Central memory CD4-positive, alpha-beta T cell (primary cell): Measurements from ENCODE around the gene PTPN3.

Source experiments
- DNase-seq: peaks from one replicate; pipeline ENCODE4 v3.0.0; 2022

PTPN3 gene

GRCh38 chr9:109500421-109500974 lies 2.4 kb upstream of the PTPN3 start:
- DNase-seq, result no peak

GRCh38 chr9:109499631-109500410 lies 1.7 kb upstream of the PTPN3 start:
- no peak for DNase-seq

GRCh38 chr9:109499093-109499630 lies 1.1 kb upstream of the PTPN3 start:
- no peak for DNase-seq

DNA sequence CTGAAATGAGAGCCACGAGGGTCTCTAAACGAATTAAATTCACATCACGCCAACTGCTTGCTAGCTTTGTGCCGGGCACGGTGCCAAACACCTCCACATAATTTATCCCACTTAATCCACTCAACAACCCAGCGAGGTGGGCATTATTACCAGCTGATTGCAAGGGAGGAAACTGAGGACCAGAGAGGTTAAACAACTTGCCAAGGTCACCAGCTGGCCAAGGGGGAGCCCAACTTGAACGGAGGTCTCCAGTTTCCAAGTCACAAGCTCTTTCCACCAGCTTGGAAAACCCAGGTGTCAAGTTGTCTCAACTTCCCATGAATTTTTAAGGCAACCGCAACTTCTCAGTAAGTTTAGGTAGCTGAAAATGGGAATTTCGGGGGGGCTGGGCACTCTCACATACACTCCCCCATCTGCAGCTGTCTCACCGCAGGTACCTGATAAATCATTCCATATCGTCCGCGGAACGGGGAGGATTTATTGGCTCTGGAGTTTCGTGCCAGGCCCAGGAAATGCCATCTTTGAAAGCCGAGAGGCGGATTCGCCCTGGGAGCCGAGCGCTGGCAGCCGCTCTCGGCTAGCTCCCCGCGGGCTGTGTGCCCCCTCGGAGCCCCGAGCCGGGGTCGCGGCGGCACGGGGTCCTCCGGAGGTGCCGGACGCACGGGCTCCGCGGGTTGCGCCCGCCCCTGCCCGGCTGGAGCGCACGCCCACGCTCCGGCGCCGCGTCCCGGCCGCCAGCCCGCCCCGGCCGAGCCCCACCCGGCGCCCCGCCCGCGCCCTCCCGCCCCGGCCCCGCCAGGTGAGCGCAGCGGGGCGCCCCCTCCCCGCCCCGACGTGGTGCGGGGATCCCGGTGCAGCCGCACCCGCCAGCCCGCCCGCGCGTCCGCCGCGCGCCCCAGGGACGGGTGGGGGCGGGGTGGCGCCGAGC lies 617 bp downstream of the PTPN3 start:
- no peak for DNase-seq

- no peak for DNase-seq
These were observed 1.3 kb downstream of the PTPN3 start for GRCh38 chr9:109496841-109497225.

- DNase-seq, result no peak
These were observed 1.9 kb downstream of the PTPN3 start for GRCh38 chr9:109496218-109496617.

GRCh38 chr9:109493648-109494047 lies 4.5 kb downstream of the PTPN3 start:
- DNase-seq, result no peak

DNA sequence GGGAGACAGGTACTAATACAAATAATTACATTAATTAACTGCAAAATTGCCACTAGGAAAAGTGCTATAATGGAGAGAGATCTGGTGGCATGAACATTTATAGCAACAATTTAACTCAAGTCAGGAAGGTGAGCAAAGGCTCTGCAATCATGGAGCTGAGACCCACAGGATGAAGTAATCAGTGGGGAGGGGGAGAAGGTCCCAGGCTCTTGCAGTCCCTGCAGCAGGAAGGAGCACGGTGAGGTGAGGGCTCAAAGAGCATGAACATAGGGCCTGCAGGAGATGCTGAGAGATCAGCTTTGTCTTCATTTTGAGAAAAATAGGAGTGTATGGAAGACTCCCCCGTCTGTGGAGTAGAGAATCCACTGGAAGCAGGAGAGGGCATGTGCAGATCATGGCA lies 6.5 kb downstream of the PTPN3 start:
- no peak for DNase-seq

DNA sequence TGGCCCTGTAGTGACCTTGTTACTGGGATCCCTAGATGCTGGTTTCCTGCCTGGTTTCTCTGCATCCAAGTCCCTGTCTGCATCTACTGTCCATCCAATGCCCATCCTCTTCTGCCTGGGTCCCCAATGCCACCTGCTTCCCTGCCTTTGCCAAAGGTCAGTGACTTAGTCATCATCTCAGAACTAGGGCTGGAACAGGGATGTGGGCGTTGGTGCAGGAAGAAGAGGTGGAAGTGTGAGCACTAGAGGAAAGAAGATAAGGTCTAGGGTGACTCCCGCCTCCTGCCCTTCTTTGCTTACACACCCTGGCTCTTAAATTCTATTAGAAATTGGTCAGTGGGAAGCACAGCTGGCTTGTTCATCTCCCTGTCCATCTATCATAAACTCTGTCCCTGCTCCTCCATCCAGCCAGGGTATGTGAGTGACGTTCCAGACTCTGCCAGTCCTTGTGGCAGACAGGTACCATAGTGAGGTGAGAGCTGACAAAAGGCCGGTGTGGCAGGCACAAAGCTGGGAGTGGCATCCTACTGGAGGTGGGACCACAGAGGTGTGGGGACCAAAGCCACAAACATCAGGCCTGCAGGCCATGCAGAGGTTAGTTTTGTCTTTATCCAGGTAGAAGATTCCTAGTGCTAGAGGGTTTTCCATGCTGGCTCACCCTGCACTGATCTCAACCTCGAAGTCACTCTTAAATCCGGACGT lies 9.2 kb downstream of the PTPN3 start:
- no peak for DNase-seq

- DNase-seq, result no peak
These were observed 9.8 kb downstream of the PTPN3 start for GRCh38 chr9:109488351-109488750.

DNA sequence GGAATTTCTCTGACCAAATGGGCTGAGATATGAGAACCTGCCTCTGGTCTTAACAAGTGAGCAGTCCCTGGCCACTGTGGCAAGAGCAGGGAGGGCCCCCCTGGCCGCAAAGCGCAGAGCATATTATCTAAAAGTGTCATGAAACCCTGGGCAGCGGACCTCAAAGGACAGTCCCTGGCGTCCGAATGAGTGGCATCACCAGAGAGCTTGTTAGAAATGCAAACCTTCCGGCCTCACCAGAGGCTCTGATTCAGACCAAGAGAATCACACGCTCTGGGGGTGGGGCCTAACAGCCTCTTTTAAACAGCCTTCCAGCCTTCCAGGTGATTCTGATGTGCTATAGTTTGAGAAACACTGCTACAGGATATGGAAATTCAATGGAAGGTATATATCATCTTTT lies 10.9 kb downstream of the PTPN3 start:
- no peak for DNase-seq

- no peak for DNase-seq
These were observed 14.2 kb downstream of the PTPN3 start for GRCh38 chr9:109483744-109484429.

DNA sequence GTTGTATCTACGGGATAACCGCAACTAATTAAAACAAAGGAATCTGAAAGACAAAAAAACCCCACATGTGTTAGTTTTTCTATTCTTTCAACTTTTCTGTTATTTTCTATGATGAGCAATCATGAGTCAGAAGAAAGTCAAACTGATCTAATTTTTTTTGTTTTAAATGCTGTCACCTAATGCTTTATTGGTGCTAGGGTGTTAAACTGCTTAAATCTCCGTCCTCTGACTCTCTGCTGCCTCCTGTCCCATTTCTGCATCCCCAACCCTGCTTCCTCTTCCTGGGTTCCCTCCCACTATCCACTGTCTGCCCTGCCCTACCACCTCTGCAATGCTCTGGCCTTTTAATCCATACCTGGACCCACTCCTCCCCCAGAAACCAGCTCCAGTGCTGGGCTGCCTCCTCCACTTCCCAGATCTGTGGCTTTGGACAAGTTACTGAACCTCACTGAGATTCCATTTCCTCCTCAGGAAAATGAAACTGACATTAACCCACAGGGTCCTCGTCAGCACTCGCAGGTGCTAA lies 15.7 kb downstream of the PTPN3 start:
- DNase-seq, result no peak

DNA sequence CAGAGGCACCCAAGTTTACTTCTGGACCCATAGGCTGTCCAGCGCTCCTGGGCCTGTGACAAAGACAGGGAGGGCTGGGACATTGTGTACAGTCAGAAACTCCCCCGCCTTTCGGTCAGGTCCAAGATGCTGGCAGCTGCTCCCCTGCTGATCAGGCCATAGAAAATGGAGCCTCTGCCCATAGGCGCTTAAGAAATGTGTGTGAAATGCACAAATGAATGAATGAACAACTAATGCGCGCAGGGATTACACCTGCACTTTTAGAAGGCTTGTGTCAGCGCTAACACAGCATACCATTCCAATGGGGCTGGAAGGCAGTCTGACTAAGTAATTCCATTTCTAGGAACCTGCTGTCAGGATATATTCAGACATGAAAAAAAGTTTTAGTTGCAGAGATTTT lies 16.3 kb downstream of the PTPN3 start:
- no peak for DNase-seq

DNA sequence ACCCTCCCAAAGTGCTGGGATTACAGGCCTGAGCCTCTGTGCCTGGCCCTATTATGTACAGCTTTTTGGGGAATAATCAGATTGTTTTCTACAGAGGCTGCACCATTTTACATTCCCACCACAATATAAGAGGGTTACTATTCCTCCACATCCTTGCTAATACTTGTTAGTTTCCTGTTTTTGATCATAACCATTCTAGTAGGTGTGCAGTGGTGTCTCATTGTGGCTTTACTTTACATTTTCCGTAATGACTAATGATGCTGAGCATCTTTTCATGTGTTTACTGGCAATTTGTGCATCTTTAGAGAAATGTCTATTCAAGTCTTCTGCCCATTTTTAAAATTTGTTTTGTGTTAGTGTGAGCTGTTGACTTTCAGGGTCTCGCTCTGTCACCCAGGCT lies 18.3 kb downstream of the PTPN3 start:
- DNase-seq, result no peak

DNA sequence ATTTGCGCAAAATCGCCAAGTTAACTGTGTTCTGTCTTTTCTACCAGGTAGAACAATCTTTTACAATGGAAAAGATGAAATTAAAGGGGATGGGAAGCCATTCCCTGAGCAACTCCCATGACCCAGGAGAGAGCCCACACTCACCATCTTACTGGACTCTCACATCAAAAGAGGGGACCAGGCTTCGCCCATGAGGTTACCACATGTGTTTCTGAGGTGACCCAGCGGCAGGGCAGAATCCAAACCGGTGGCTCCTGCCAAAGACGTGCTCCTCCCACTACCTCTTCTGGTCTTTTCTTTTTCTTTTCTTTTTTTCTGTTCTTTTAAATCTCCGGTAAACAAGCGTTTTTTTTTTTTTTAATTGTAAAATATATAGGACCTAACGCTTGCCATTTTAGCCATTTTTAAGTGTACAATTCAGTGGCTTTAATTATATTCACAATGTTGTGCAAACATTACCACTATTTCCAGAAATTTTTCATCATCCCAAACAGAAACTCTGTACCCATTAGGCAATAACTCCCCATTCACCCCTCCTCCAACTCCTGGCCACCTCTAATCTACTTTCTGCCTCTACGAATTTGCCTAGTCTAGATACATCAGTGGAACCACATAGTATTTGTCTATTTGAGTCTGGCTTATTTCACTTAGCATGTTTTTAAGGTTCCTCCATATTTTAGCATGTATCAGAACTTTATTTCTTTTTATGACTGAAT lies 19.3 kb downstream of the PTPN3 start:
- DNase-seq, result no peak

DNA sequence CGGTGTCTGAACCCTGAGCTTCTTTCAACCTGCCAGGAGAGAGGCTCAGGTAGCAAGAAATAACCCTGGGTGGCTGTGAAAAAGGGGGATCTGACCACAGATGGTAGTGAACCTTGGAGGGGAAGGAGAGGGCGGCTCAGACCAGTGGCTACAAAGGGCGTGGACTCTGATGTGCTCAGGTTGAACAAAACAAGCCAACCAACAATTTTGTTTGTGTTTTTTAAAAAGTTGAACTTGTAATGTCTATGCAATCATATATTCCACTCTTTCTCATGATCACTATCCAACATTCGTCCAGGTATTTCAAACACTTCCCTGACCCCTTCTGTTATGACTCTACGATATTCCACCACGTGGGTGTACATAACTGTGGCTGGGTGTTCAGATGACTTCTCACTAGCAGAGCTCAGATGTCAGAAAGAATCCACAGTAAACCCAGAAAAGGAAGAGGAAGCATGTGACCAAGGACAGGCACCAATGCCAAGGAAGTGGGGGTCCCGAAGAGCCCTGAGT lies 20.0 kb downstream of the PTPN3 start:
- DNase-seq, result no peak

DNA sequence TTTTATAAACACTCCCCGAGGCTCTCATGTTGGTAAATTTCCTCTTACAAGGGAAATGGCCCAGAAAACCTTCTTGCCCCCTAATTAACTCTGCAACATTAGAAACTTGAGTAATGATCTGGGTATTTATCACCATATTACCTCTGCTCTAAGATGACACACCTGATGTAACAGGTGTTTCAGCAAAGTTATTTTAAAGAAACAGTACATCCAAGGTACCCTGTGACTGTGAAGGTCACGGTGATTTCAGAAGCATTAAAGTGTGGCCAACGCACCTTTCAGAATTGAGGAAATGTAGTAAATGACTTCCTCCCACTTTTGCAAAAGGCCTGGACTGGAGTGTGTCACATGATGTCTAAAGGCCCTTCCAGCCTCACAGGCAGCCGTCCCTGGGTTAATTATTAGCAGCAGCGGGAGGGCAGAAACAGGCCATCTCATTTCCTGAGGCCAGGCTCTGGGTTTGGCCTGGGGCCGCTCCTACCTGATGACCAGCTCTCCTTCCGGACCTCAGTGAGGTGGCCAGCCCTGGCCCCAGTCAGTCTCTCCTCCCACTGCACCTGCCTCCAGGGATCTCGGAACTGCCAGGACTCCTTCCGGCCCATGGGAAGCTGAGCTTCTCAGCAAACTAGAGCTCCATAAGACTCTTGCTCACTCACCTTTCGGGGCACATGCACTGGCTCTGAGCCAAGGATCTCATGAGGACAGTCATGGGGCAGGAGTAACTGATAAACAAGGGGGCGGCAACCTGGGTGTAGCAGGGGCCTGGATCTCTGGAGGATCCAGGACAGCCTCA lies 20.7 kb downstream of the PTPN3 start:
- no peak for DNase-seq

GRCh38 chr9:109476642-109477257 lies 21.4 kb downstream of the PTPN3 start:
- DNase-seq, result no peak

DNA sequence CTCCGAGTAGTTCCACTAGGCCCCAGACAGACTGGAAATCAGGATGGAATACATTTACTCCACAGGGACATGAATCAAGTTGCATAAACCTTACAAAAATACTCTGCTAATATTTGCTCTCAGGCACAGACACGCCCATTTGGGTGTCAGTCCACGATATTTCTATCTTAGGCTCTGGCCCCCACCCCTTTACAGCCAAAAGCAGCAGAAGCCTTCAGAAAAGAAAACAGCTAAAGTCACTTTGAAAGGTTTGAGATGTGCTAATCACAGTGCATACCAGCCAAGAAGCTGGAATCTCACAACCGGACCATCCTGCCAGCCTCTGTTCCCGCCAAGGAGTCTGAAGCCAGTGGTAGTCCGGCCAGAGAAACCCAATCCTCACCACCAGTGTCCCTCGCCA lies 22.6 kb downstream of the PTPN3 start:
- DNase-seq, result no peak
